ENCODE results near the gene FAM151B.
"Not testable (repeated sequence)": the region's sequence is repeated elsewhere in the genome, so short reads cannot be mapped to it uniquely, and the experiment has no call there.

FAM151B gene

GRCh38 chr5:80503641-80504040 lies 15.7 kb downstream of the FAM151B start:
- DNase-seq = no peak

- no peak for DNase-seq
Observed at GRCh38 chr5:80504833-80505232, 16.9 kb downstream of the FAM151B start.

- no peak for DNase-seq
Observed at GRCh38 chr5:80507663-80508062, 19.8 kb downstream of the FAM151B start.

GRCh38 chr5:80508844-80509243 lies 20.9 kb downstream of the FAM151B start:
- no peak for DNase-seq

GRCh38 chr5:80509362-80509761 lies 21.5 kb downstream of the FAM151B start:
- DNase-seq = no peak

- no peak for DNase-seq
Observed at GRCh38 chr5:80516826-80517225, 28.9 kb downstream of the FAM151B start.

- DNase-seq = no peak
Observed at GRCh38 chr5:80540691-80541090, 52.8 kb downstream of the FAM151B start.

- no peak for DNase-seq
Observed at GRCh38 chr5:80541392-80541791, 53.5 kb downstream of the FAM151B start.

GRCh38 chr5:80554646-80555045 lies 66.7 kb downstream of the FAM151B start:
- no peak for DNase-seq

- no peak for DNase-seq
Observed at GRCh38 chr5:80555099-80555498, 67.2 kb downstream of the FAM151B start.

- DNase-seq = no peak
Observed at GRCh38 chr5:80559244-80559643, 71.3 kb downstream of the FAM151B start.

GRCh38 chr5:80565330-80565729 lies 77.4 kb downstream of the FAM151B start:
- no peak for DNase-seq

GRCh38 chr5:80566711-80567259 lies 78.9 kb downstream of the FAM151B start:
- DNase-seq = no peak

GRCh38 chr5:80568251-80568650 lies 80.4 kb downstream of the FAM151B start:
- DNase-seq = no peak

- peak in 1 of 58 donors; percentile 18 for DNase-seq
Observed at GRCh38 chr5:80569086-80569960, 81.4 kb downstream of the FAM151B start.

- peak in 1 of 58 donors; percentile 46 for DNase-seq
Observed at GRCh38 chr5:80569961-80570786, 82.3 kb downstream of the FAM151B start, which contains the start of gene ANKRD34B. Gene ANKRD34B, minus strand, starts transcription at chr5:80570280. Its CDS starts 10,261 bp downstream, at chr5:80560019.

GRCh38 chr5:80573062-80573461 lies 85.2 kb downstream of the FAM151B start:
- no peak for DNase-seq

GRCh38 chr5:80576383-80576782 lies 88.5 kb downstream of the FAM151B start:
- DNase-seq = no peak

- no peak for DNase-seq
Observed at GRCh38 chr5:80577707-80578106, 89.8 kb downstream of the FAM151B start.

GRCh38 chr5:80579050-80579449 lies 91.2 kb downstream of the FAM151B start:
- DNase-seq = no peak

GRCh38 chr5:80580291-80580690 lies 92.4 kb downstream of the FAM151B start:
- DNase-seq = not testable (repeated sequence)

GRCh38 chr5:80584770-80585169 lies 96.9 kb downstream of the FAM151B start:
- no peak for DNase-seq
